ENCODE measurements around the gene SEC61B. TPM values are rescaled to one million over a fixed set of nuclear protein-coding genes. Genes with fewer than 3 reads are reported as not detected.
A peak's percentile ranks its signal among the peaks of the same experiment; 100 is the strongest.

Gene SEC61B
- total RNA-seq, 1 donor = 155 TPM

GRCh38 chr9:99255651-99256050, 33.6 kb downstream of the SEC61B start:
- no peak overlapping the region for H3K4me3 ChIP-seq (ENCODE audit: low read depth, low read length)
- TF ChIP-seq, protein P1, sequence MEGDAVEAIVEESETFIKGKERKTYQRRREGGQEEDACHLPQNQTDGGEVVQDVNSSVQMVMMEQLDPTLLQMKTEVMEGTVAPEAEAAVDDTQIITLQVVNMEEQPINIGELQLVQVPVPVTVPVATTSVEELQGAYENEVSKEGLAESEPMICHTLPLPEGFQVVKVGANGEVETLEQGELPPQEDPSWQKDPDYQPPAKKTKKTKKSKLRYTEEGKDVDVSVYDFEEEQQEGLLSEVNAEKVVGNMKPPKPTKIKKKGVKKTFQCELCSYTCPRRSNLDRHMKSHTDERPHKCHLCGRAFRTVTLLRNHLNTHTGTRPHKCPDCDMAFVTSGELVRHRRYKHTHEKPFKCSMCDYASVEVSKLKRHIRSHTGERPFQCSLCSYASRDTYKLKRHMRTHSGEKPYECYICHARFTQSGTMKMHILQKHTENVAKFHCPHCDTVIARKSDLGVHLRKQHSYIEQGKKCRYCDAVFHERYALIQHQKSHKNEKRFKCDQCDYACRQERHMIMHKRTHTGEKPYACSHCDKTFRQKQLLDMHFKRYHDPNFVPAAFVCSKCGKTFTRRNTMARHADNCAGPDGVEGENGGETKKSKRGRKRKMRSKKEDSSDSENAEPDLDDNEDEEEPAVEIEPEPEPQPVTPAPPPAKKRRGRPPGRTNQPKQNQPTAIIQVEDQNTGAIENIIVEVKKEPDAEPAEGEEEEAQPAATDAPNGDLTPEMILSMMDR (IDR thresholded peaks at IDR 0.05; ENCODE audit: insufficient read depth, low read length) = no peak
- no peak for DNase-seq (ENCODE audit: low read depth)

DNA sequence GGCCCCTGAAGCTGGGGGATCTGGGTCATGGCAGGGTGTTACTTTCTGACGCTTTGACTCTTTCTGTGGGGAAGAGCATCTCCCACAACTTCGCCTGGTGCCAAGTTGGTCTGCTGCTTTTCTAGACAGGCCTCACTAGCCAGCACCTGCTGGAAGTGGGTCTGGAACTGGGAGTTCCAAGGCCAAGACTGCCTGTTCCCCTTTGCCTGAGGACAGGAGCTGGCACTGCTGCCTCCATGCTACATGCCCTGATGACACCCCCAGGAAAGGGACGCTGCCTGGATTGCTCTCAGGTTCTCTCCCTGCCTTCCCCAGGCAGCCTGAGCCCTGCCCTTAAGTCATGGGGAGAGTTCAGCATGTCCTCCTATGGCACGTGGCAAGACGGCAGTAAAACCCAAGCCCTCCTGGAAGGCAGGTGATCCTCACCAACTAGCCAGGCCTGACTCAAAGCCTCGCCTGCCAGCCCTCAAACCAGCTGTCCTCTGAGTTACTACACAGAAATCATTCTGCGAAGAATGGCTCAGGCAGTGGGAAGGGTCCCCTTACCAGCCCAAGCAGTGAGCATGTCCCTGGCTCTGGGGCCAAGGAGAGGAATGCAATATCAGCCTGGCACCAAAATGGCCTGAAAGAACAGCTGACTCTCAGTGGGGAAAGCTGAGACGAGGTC, 35.8 kb downstream of the SEC61B start:
- H3K4me3 ChIP-seq (ENCODE audit: low read depth, low read length) = no peak overlapping the region
- TF ChIP-seq, protein P1 (IDR thresholded peaks at IDR 0.05; ENCODE audit: insufficient read depth, low read length) = no peak
- DNase-seq (ENCODE audit: low read depth) = no peak

DNA sequence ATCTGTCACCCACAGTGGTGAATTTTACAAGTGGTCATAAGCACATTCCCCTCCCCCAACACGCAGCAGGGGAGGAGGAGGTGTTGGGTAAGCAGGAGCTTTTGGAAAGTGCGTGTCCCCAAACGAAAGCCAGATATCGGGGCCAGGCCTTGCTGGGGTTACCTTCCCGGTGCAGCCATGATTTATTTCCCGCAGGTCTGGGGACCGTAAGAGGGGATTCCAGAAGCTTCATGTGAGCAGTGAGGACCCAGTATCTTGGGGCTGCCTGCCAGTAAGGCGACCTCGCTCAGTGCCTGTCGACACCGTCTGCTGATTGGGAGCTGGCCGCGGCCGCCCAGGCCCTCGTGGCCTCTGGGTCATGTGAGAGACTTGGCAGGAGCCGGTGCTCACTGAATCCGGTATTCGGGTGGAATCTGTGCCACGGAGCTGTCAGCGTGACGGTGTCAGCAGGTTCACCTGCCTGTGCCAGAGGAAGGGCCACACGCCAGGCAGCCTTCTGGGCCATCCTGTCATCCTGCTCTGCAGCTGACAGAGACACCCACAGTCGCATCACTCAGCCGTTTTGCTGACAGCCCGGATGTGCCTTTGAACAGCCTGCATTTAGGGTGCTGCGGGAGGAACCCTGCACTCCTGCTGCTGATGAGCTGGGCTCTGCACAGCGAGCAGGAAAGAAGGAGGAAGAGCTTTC, 37.3 kb downstream of the SEC61B start:
- TF ChIP-seq, protein P1 (IDR thresholded peaks at IDR 0.05; ENCODE audit: insufficient read depth, low read length) = no peak
- H3K4me3 ChIP-seq (ENCODE audit: low read depth, low read length) = peak overlapping the region; percentile 34
- peak; percentile 48 for DNase-seq (ENCODE audit: low read depth)

GRCh38 chr9:99261923-99262322, 39.8 kb downstream of the SEC61B start:
- DNase-seq (ENCODE audit: low read depth) = no peak
- no peak overlapping the region for H3K4me3 ChIP-seq (ENCODE audit: low read depth, low read length)
- TF ChIP-seq, protein P1 (IDR thresholded peaks at IDR 0.05; ENCODE audit: insufficient read depth, low read length) = no peak

GRCh38 chr9:99262949-99263418, 40.9 kb downstream of the SEC61B start:
- H3K4me3 ChIP-seq (ENCODE audit: low read depth, low read length) = no peak overlapping the region
- TF ChIP-seq, protein P1 (IDR thresholded peaks at IDR 0.05; ENCODE audit: insufficient read depth, low read length) = no peak
- DNase-seq (ENCODE audit: low read depth) = no peak

DNA sequence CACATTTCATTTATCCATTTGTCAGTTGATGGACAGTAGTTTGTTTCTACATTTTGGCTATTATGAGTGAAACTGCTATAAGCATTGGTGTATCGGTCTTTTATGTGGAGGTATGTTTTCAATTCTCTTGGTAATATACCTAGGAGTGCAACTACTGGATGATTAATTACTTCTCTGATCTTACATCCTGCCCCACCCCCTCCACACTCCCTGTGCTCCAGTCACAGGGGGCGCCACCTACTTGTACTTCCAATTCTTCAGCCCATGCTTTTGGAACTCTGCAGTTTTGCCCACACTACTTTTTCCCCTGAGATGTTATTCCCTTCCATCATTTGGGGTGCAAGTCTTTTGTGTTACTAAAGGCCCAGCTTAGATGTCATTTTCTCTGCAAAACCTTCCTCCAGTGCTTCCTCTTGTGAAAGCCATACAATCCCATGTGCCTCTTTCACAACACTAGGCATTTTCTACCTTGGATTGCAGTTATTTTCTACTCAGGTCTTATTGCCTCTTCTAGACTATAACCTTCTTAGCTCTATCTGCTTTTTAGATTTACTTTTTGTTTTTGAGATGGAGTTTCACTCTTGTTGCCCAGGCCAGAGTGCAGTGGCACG, 42.1 kb downstream of the SEC61B start:
- TF ChIP-seq, protein P1 (IDR thresholded peaks at IDR 0.05; ENCODE audit: insufficient read depth, low read length) = peak; percentile 28
- no peak overlapping the region for H3K4me3 ChIP-seq (ENCODE audit: low read depth, low read length)
- no peak for DNase-seq (ENCODE audit: low read depth)
